Ishikawa (cell line): ENCODE data around the gene CDH23.

Experiments used
- CEBPB ChIP-seq: IDR thresholded peaks from 2 replicates; pipeline ENCODE4 v1.6.1; 2012
- CREB1 ChIP-seq: IDR thresholded peaks from 2 replicates; pipeline ENCODE4 v1.6.1; 2012; ENCODE audit warnings: low read depth
- EGR1 ChIP-seq: IDR thresholded peaks from 2 replicates; pipeline ENCODE4 v1.6.1; 2012
- EP300 ChIP-seq: IDR thresholded peaks from 2 replicates; pipeline ENCODE4 v1.6.1; 2012; ENCODE audit warnings: borderline replicate concordance
- FOXM1 ChIP-seq: IDR thresholded peaks from 2 replicates; pipeline ENCODE4 v1.6.1; 2012; ENCODE audit warnings: low read depth, borderline replicate concordance
- MAX ChIP-seq: IDR thresholded peaks from 2 replicates; pipeline ENCODE4 v1.6.1; 2012
- NFIC ChIP-seq: IDR thresholded peaks from 2 replicates; pipeline ENCODE4 v1.6.1; 2012
- RAD21 ChIP-seq: IDR thresholded peaks from 2 replicates; pipeline ENCODE4 v1.6.1; 2012; ENCODE audit warnings: low read depth
- TAF1 ChIP-seq: IDR thresholded peaks from 2 replicates; pipeline ENCODE4 v1.6.1; 2012; ENCODE audit warnings: low read depth, mild to moderate bottlenecking
- TCF12 ChIP-seq: IDR thresholded peaks from 2 replicates; pipeline ENCODE4 v1.6.1; 2012; ENCODE audit warnings: low read depth
- TEAD4 ChIP-seq: IDR thresholded peaks from 2 replicates; pipeline ENCODE4 v1.6.1; 2012
- USF1 ChIP-seq: IDR thresholded peaks from 2 replicates; pipeline ENCODE4 v1.6.1; 2012
- YY1 ChIP-seq: IDR thresholded peaks from 2 replicates; pipeline ENCODE4 v1.6.1; 2012; ENCODE audit warnings: low read depth
- ZBTB7A ChIP-seq: IDR thresholded peaks from 2 replicates; pipeline ENCODE4 v1.6.1; 2012; ENCODE audit warnings: low read depth
- TF ChIP-seq, protein P1 (sequence below): IDR thresholded peaks from 2 replicates; pipeline ENCODE4 v1.6.1; 2012; ENCODE audit warnings: low read depth, mild to moderate bottlenecking

CDH23 gene

GRCh38 chr10:71782221-71782916 is 385.6 kb downstream of the CDH23 start:
- TF ChIP-seq TCF12 (no peak), YY1 (no peak), CEBPB (no peak), TEAD4 (no peak), ZBTB7A (no peak)

DNA sequence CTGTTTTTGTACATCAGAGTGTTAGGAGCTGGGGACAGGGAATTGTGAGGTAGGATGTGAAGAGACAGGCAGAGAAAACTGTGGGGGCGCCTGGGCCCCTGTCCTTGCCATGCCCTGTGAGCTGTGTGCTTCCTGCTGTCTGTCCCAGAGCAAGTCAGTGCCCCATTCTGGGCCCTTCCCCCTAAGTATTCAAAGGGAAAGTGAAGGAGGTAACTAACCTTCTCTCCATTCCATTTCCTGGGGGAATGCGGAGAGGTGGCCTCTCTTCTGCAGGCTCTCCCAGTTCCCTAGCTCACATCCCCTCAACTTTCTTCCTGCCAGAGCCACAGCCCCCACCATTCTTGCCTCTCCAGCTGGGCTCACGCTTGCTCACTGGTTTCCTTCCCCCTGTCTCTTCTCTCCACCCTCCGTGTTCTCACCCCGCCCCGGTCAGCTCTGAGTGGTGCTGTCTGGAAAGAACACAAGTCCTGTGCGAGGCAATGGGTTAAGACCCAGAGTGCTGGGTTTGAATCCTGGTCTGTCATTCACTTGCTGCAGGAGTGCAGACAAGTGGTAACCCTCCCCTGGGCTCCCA is 386.3 kb downstream of the CDH23 start:
- no peak for TF ChIP-seq MAX

DNA sequence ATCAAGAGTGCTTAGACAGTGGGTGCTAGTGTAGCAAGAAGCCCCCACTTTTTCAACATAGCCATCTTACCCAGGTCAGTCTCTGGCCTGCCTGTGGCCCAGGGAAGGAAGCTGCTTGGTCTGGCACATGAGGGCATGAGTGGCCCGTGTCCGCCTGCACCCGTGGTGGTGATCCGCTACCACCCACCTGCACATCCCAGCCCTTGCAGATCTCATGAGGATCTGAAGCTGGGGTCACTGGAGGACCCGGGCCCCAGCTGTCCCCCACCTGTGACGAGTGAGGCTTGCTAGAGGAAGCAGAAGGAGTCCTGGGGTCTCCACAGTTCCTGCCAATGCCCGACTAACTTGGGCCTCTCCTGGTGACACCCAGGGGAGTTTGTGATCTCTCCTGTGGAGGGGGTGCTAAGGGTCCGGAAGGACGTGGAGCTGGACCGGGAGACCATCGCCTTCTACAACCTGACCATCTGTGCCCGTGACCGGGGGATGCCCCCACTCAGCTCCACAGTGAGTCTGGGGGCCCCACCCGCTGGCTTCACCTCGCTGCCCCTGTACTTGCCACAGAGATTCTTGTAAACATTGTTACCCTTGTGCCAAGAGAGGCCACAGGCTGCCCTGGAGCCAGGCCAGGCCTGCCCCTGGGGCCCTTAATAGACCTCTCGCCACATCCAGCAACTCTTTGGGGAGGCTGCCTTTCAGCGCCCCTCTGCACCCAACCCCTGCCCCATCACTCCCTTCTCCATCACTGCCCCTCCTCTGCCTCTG is 387.4 kb downstream of the CDH23 start:
- no peak for TF ChIP-seq CREB1
- no peak for TF ChIP-seq FOXM1
- TF ChIP-seq RAD21, result no peak
- TF ChIP-seq TCF12, result no peak
- TF ChIP-seq, protein P1, sequence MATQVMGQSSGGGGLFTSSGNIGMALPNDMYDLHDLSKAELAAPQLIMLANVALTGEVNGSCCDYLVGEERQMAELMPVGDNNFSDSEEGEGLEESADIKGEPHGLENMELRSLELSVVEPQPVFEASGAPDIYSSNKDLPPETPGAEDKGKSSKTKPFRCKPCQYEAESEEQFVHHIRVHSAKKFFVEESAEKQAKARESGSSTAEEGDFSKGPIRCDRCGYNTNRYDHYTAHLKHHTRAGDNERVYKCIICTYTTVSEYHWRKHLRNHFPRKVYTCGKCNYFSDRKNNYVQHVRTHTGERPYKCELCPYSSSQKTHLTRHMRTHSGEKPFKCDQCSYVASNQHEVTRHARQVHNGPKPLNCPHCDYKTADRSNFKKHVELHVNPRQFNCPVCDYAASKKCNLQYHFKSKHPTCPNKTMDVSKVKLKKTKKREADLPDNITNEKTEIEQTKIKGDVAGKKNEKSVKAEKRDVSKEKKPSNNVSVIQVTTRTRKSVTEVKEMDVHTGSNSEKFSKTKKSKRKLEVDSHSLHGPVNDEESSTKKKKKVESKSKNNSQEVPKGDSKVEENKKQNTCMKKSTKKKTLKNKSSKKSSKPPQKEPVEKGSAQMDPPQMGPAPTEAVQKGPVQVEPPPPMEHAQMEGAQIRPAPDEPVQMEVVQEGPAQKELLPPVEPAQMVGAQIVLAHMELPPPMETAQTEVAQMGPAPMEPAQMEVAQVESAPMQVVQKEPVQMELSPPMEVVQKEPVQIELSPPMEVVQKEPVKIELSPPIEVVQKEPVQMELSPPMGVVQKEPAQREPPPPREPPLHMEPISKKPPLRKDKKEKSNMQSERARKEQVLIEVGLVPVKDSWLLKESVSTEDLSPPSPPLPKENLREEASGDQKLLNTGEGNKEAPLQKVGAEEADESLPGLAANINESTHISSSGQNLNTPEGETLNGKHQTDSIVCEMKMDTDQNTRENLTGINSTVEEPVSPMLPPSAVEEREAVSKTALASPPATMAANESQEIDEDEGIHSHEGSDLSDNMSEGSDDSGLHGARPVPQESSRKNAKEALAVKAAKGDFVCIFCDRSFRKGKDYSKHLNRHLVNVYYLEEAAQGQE, result no peak
- no peak for TF ChIP-seq EGR1
- no peak for TF ChIP-seq ZBTB7A
- no peak for TF ChIP-seq TEAD4
- TF ChIP-seq USF1, result no peak
- TF ChIP-seq EP300, result no peak
- TF ChIP-seq MAX, result no peak
- TF ChIP-seq NFIC, result no peak
- TF ChIP-seq TAF1, result no peak
- no peak for TF ChIP-seq YY1

- TF ChIP-seq TEAD4 (no peak), TCF12 (no peak), ZBTB7A (no peak), TAF1 (no peak), CREB1 (no peak), NFIC (no peak), FOXM1 (no peak), MAX (no peak), RAD21 (no peak)
These were observed 388.1 kb downstream of the CDH23 start for GRCh38 chr10:71784679-71785272.

DNA sequence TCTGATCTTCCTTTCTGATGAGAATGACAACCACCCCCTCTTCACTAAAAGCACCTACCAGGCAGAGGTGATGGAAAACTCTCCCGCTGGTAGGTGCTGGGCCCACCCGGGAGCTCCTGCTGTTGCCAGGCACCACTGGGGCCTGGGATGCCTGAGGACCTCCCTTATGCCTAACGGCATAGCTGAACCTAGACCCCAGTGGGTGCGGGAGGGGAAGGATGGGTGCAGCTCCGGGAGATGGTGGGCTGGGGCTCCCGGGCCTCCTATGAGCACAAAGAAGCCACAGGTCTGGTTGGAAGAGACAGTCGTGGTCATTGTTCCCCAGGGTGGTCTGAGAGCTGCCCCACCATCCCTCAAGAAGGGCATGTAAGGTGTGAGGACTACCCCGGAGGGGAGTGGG is 392.2 kb downstream of the CDH23 start:
- TF ChIP-seq CREB1 (no peak), TEAD4 (no peak), ZBTB7A (no peak), TAF1 (no peak)

- TF ChIP-seq ZBTB7A, result no peak
- TF ChIP-seq YY1, result no peak
- no peak for TF ChIP-seq TEAD4
- TF ChIP-seq, protein P1, result no peak
- no peak for TF ChIP-seq CREB1
- no peak for TF ChIP-seq EP300
- no peak for TF ChIP-seq USF1
- TF ChIP-seq NFIC, result no peak
- TF ChIP-seq TCF12, result no peak
- no peak for TF ChIP-seq RAD21
- TF ChIP-seq EGR1, result no peak
- TF ChIP-seq MAX, result no peak
These were observed 393.2 kb downstream of the CDH23 start for GRCh38 chr10:71789871-71790270.
